HCT116 (cell line): ENCODE results near the gene CR1L.

Experiments used
- CTCF ChIP-seq, 3 experiments: fragments of 200-600 bp in 1 of 3; sonication (generic) in 1 of 3; IDR thresholded peaks in 2 of 3; conservative IDR thresholded peaks in 1 of 3; 2 replicates each; pipeline ENCODE4 v1.5.1; 2012 to 2017; ENCODE audit warnings: low read depth in 2 of 3, low read length in 2 of 3, antibody characterized with exemption in 1 of 3, borderline replicate concordance in 1 of 3, control low read depth in 1 of 3, mild to moderate bottlenecking in 1 of 3, mixed read lengths in 1 of 3, mixed run types in 1 of 3, moderate library complexity in 1 of 3; ENCODE audit not compliant: insufficient read depth in 1 of 3
- EZH2 ChIP-seq: fragments of 200-600 bp; sonication (generic); IDR thresholded peaks from 2 replicates; pipeline ENCODE4 v1.6.1; 2017; ENCODE audit warnings: antibody characterized with exemption, mixed run types
- EZH2phosphoT487 ChIP-seq: fragments of 200-600 bp; IDR thresholded peaks from 2 replicates; pipeline ENCODE4 v1.6.1; 2018; ENCODE audit warnings: antibody characterized with exemption, borderline replicate concordance
- POLR2A ChIP-seq: IDR thresholded peaks from 2 replicates; pipeline ENCODE4 v1.7.0; 2011; ENCODE audit warnings: borderline replicate concordance; ENCODE audit not compliant: insufficient read depth, insufficient read length; ENCODE audit errors: extremely low read depth
- POLR2AphosphoS5 ChIP-seq: IDR thresholded peaks from 2 replicates; pipeline ENCODE4 v1.6.1; 2011; ENCODE audit warnings: mild to moderate bottlenecking, low read depth, low read length, moderate library complexity
- RAD21 ChIP-seq: IDR thresholded peaks from 2 replicates; pipeline ENCODE4 v1.6.1; 2012; ENCODE audit warnings: low read depth, mild to moderate bottlenecking
- REST ChIP-seq: IDR thresholded peaks from 2 replicates; pipeline ENCODE4 v1.6.1; 2012; ENCODE audit warnings: low read depth
- SIN3A ChIP-seq: IDR thresholded peaks from 2 replicates; pipeline ENCODE4 v1.6.1; 2012; ENCODE audit warnings: low read depth
- YY1 ChIP-seq: IDR thresholded peaks from 2 replicates; pipeline ENCODE4 v1.6.1; 2011; ENCODE audit warnings: low read length, low read depth, moderate library complexity, mild to moderate bottlenecking; ENCODE audit not compliant: insufficient replicate concordance; ENCODE audit errors: extremely low read depth
- ZFX ChIP-seq: fragments of 450-650 bp; IDR thresholded peaks from 2 replicates; pipeline ENCODE4 v1.6.1; 2017
- ZNF274 ChIP-seq: fragments of 200-500 bp; sonication (Bioruptor generic); IDR thresholded peaks from 2 replicates; pipeline ENCODE4 v1.6.1; 2014; ENCODE audit warnings: mild to moderate bottlenecking, low read depth, low read length, inconsistent platforms

- no peak for TF ChIP-seq EZH2
- TF ChIP-seq REST = no peak
- TF ChIP-seq CTCF (IDR thresholded peaks at IDR 0.05 in 2 of 3, conservative IDR thresholded peaks at IDR 0.05 in 1 of 3; ENCODE audit: borderline replicate concordance in 1 of 3, insufficient read depth in 1 of 3, low read depth in 2 of 3, low read length in 2 of 3) = no peak
- TF ChIP-seq POLR2A = no peak
- TF ChIP-seq SIN3A = no peak
- TF ChIP-seq YY1 = no peak
- no peak for TF ChIP-seq RAD21
- TF ChIP-seq POLR2AphosphoS5 = no peak
- TF ChIP-seq ZNF274 = no peak
- no peak for TF ChIP-seq EZH2phosphoT487
- no peak for TF ChIP-seq ZFX
Observed at GRCh38 chr1:207659545-207660153, 14.7 kb downstream of the CR1L start.
